Activated CD8-positive, alpha-beta memory T cell treated with anti-CD3 and anti-CD28 coated beads, Interleukin-2, amount 10 ng/mL, durations not matched to agents 7 days and 5 days (primary cell): ENCODE measurements around the gene VSIG8. TPM values are rescaled to one million over a fixed set of nuclear protein-coding genes. Genes with fewer than 3 reads are reported as not detected.

Experiments
- ATAC-seq: fragments of 150-1000 bp; cut with Tn5 transposase; one replicate; pipeline ENCODE4 v1.10.0; 2021; ENCODE audit warnings: moderate library complexity
- CTCF ChIA-PET: fragments of 350-600 bp; sonication (Branson Sonifier 250); formaldehyde crosslinking; loops from one replicate; lab custom pipeline; 2021; ENCODE audit warnings: antibody characterized with exemption; lab: Charles Lee
- DNase-seq: peaks from one replicate; pipeline ENCODE4 v3.0.0-alpha.2; 2020
- H3K27ac Mint-ChIP-seq: one replicate; pipeline ENCODE4 v1.8.0; 2021; ENCODE audit warnings: mild to moderate bottlenecking, mixed read lengths
- H3K27me3 Mint-ChIP-seq: one replicate; pipeline ENCODE4 v1.8.0; 2021; ENCODE audit warnings: mixed read lengths
- H3K36me3 Mint-ChIP-seq: one replicate; pipeline ENCODE4 v1.8.0; 2021; ENCODE audit warnings: mild to moderate bottlenecking, mixed read lengths
- H3K4me1 Mint-ChIP-seq: one replicate; pipeline ENCODE4 v1.8.0; 2021; ENCODE audit warnings: mixed read lengths
- H3K4me3 Mint-ChIP-seq: one replicate; pipeline ENCODE4 v1.8.0; 2021; ENCODE audit warnings: mild to moderate bottlenecking, moderate library complexity, mixed read lengths
- H3K9me3 Mint-ChIP-seq: one replicate; pipeline ENCODE4 v1.8.0; 2022; ENCODE audit warnings: low read depth, mixed read lengths
- microRNA-seq: library from miRNA; unstranded; fragments of <30 nt; microRNA quantifications from one replicate; pipeline ENCODE4 v1.2.0, GENCODE V29; 2022
- total RNA-seq, 2 experiments: library from RNA; stranded (reverse); gene quantifications; one replicate each; pipeline ENCODE4 v1.2.3, GENCODE V29; 2021

The VSIG8 gene
- total RNA-seq, 2 experiments from 2014 or later = not detected

GRCh38 chr1:159815926-159816325 is 46.5 kb downstream of the VSIG8 start:
- CTCF ChIA-PET = interaction anchor here (1.7 to 11.0 kb wide), 3 partner anchors 9 to 16 kb away, joined by 3 to 71 read pairs (median 7); partner anchors contain the start of gene FCRL6
- Mint-ChIP-seq H3K36me3 (no peaks in the 10 kb centered on the region), H3K9me3 (no peaks in the 10 kb centered on the region), H3K4me3 (no peak overlapping the region), H3K27ac (no peak overlapping the region), H3K4me1 (peaks cover 6% of the 10 kb centered on the region), H3K27me3 (peaks cover 27% of the 10 kb centered on the region)
- ATAC-seq (no peak), DNase-seq (no peak)

GRCh38 chr1:159804924-159805323 is 57.5 kb downstream of the VSIG8 start:
- no peak overlapping the region for H3K4me3 Mint-ChIP-seq
- peaks cover 21% of the 10 kb centered on the region for H3K4me1 Mint-ChIP-seq
- CTCF ChIA-PET = interaction anchor here (1.4 to 18.0 kb wide), 5 partner anchors 8 to 86 kb away, joined by 3 to 430 read pairs (median 6); partner anchors contain the start of gene SLAMF8
- H3K27ac Mint-ChIP-seq = no peak overlapping the region
- no peaks in the 10 kb centered on the region for H3K36me3 Mint-ChIP-seq
- no peaks in the 10 kb centered on the region for H3K9me3 Mint-ChIP-seq
- ATAC-seq (no peak), DNase-seq (no peak)
- H3K27me3 Mint-ChIP-seq = peaks cover 42% of the 10 kb centered on the region

Small RNA genes lying within 50 kb of the gene (microRNA-seq; reads per million reads assigned to microRNA genes)
- gene MIR4259 = not detected

Other genes starting within 250 kb of the VSIG8 start
- gene CRP, start 148.1 kb downstream of the VSIG8 start, total RNA-seq = not detected
- 10 to 100 TPM; 23.0 to 26.5 TPM for gene DUSP23, start 81.7 kb downstream of the VSIG8 start, total RNA-seq
- gene FCRL6, start 60.3 kb downstream of the VSIG8 start, total RNA-seq = under 1 TPM; 0.23 to 0.61 TPM
- gene SLAMF8, start 35.8 kb downstream of the VSIG8 start, total RNA-seq = 1 to 10 TPM in 1 of 2 experiments, under 1 TPM in 1; 0.70 to 1.5 TPM
- gene CFAP45, start 37.5 kb upstream of the VSIG8 start, total RNA-seq = 1 to 10 TPM; 1.3 to 1.6 TPM
- 100 to 1,000 TPM; 479 to 513 TPM for gene TAGLN2, start 62.9 kb upstream of the VSIG8 start, total RNA-seq
- gene IGSF9, start 83.0 kb upstream of the VSIG8 start, total RNA-seq = not detected
- gene SLAMF9, start 91.6 kb upstream of the VSIG8 start, total RNA-seq = not detected
- 1 to 10 TPM; 5.3 to 5.9 TPM for gene PIGM, start 169.3 kb upstream of the VSIG8 start, total RNA-seq
- gene KCNJ10, start 207.5 kb upstream of the VSIG8 start, total RNA-seq = not detected
- gene KCNJ9, start 218.9 kb upstream of the VSIG8 start, total RNA-seq = not detected
- gene IGSF8, start 236.0 kb upstream of the VSIG8 start, total RNA-seq = 10 to 100 TPM; 30.9 to 35.0 TPM